22Rv1 (cell line): ENCODE data around the gene CDKL2.
"Not testable (repeated sequence)": the region's sequence is repeated elsewhere in the genome, so short reads cannot be mapped to it uniquely, and the experiment has no call there.

Experiments
- H3K27ac ChIP-seq: fragments of 450-650 bp; 2 replicates; pipeline ENCODE4 v1.5.1; 2017
- ZFX ChIP-seq: fragments of 450-650 bp; IDR thresholded peaks from 2 replicates; pipeline ENCODE4 v1.6.1; 2017; ENCODE audit warnings: antibody characterized with exemption, borderline replicate concordance
- TF ChIP-seq, protein P1 (sequence below): fragments of 450-650 bp; IDR thresholded peaks from 2 replicates; pipeline ENCODE4 v1.5.1; 2017; ENCODE audit warnings: mild to moderate bottlenecking

The CDKL2 gene

GRCh38 chr4:75544870-75545269 is 85.5 kb downstream of the CDKL2 start:
- TF ChIP-seq, protein P1, sequence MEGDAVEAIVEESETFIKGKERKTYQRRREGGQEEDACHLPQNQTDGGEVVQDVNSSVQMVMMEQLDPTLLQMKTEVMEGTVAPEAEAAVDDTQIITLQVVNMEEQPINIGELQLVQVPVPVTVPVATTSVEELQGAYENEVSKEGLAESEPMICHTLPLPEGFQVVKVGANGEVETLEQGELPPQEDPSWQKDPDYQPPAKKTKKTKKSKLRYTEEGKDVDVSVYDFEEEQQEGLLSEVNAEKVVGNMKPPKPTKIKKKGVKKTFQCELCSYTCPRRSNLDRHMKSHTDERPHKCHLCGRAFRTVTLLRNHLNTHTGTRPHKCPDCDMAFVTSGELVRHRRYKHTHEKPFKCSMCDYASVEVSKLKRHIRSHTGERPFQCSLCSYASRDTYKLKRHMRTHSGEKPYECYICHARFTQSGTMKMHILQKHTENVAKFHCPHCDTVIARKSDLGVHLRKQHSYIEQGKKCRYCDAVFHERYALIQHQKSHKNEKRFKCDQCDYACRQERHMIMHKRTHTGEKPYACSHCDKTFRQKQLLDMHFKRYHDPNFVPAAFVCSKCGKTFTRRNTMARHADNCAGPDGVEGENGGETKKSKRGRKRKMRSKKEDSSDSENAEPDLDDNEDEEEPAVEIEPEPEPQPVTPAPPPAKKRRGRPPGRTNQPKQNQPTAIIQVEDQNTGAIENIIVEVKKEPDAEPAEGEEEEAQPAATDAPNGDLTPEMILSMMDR: no peak
- no peak overlapping the region for H3K27ac ChIP-seq

DNA sequence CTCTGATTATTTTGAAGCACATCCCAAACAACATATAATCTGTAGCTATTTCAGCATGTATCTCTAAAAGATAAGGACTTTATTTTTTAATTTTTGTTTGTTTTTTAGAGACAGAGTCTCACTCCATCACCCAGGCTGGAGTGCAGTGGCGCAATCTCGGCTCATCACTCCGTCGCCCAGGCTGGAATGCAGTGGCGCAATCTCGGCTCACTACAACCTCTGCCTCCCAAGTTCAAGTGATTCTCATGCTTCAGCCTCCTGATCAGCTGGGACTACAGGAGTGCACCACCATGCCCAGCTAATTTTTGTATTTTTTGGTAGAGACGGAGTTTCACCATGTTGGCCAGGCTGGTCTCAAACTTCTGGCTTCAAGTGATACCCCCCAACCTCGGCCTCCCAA is 86.1 kb downstream of the CDKL2 start:
- not testable (repeated sequence) for H3K27ac ChIP-seq

DNA sequence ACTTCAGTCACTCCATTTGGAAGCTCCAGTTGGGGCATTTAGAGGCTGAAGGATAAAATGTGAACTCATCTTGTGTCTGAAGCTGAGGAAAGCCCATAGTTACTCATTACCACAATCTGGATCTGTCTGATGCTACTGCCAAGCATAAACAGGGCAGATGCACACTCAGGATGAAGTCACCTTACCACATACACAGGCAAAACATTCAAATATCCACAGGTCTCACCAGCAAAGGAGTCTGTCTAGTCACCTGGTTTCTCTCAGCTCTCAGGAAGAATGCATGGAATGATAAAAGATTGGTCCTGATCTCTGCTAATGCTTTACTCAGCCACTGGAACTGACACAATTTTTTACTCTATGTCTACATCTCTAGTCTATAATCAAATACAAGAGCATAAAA is 87.5 kb downstream of the CDKL2 start:
- TF ChIP-seq ZFX: no peak
- TF ChIP-seq, protein P1: no peak
- H3K27ac ChIP-seq: no peak overlapping the region

DNA sequence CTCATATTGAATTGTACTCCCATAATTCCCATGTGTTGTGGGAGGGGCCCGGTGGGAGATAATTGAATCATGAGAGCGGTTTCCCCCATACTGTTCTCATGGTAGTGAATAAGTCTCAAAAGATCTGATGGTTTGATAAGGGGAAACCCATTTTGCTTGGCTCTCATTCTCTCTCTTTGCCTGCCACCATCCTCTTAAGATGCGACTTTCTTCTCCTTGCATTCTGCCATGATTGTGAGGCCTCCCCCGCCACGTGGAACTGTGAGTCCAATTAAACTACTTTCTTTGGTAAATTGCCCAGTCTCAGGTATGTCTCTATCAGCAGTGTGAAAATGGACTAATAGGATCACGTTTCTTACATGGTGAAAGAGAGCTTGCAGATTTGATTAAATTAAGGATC is 93.0 kb downstream of the CDKL2 start:
- not testable (repeated sequence) for H3K27ac ChIP-seq

- not testable (repeated sequence) for H3K27ac ChIP-seq
Measured at GRCh38 chr4:75533926-75534325, 96.4 kb downstream of the CDKL2 start.

- H3K27ac ChIP-seq: not testable (repeated sequence)
Measured at GRCh38 chr4:75533339-75533887, 96.9 kb downstream of the CDKL2 start.

- not testable (repeated sequence) for H3K27ac ChIP-seq
Measured at GRCh38 chr4:75531536-75532143, 98.7 kb downstream of the CDKL2 start.

DNA sequence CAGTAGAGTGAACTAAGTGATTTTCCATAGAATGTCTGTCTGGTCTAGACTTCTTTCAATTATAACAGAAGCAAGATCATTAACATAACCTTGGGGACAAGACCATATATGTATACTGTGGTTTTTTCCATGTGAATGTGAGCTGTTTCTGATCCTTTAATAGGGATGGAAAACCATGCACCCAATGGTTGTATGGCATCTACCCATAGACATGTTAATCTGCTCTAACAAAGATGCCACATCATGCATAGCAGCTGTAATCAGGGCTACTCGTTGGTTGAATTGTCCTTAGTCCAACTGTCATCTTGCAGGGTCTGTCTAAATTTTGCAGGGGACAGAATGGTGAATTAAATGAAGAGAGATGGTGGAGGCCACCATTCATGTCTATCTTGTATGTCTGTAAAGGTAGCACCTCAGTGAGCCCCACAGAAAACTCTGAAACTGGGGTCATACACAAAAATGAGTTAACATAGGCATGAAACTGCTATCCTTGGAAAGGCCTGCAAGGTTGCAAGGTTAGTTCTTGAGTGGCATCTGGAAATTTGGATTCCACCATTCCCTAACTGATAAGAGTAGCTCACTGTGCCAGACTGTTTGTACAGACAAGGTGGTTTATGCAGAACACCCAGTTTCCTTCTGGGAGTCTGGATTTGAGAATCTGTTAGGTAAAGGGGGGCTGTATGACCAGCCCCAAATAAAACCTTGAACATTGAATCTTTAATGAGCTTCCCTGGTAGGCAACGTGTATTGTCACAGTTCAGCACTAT is 99.6 kb downstream of the CDKL2 start:
- H3K27ac ChIP-seq: no peak overlapping the region
- TF ChIP-seq, protein P1: no peak
- TF ChIP-seq ZFX: no peak
